ENCODE measurements around the gene SUN1.

DNA sequence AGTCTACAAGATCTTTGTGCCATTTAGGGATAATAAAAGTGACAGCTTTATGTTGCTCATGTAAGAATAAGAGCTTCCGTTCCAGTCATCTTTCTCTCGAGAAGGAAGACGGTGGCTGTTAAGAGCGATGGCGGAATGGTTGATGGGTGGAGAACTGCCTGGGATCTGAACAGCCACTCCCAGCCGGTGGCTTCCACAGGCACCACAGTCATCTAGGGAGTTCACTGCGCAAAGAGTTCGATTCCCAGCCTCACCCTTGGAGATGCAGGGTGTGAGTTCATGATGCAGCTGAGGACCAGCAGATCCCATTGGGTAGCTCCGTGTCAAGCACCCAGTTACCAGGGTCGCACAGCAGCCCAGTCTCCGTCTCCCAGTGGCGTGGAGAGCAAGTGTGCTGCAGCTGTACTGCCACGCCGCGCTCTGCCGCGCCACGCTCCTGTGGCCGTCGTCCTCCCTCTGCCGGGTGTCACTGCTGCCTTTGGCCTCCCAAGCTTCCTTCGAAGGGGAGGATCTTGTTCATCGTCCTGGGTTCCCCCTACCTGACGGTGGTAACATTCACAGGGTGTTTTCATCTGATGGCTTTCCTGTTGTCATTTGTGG is 7.8 kb downstream of the SUN1 start:
- no peak for TF ChIP-seq CTCF (conservative IDR thresholded peaks at IDR 0.05; ENCODE audit: low read depth in 2 of 2)
- no peak for TF ChIP-seq EZH2 (IDR thresholded peaks at IDR 0.05; ENCODE audit: low read depth, unreplicated experiment)
- no peak for TF ChIP-seq POLR2AphosphoS5 (IDR thresholded peaks at IDR 0.05; ENCODE audit: low read depth)
- TF ChIP-seq, protein P1, sequence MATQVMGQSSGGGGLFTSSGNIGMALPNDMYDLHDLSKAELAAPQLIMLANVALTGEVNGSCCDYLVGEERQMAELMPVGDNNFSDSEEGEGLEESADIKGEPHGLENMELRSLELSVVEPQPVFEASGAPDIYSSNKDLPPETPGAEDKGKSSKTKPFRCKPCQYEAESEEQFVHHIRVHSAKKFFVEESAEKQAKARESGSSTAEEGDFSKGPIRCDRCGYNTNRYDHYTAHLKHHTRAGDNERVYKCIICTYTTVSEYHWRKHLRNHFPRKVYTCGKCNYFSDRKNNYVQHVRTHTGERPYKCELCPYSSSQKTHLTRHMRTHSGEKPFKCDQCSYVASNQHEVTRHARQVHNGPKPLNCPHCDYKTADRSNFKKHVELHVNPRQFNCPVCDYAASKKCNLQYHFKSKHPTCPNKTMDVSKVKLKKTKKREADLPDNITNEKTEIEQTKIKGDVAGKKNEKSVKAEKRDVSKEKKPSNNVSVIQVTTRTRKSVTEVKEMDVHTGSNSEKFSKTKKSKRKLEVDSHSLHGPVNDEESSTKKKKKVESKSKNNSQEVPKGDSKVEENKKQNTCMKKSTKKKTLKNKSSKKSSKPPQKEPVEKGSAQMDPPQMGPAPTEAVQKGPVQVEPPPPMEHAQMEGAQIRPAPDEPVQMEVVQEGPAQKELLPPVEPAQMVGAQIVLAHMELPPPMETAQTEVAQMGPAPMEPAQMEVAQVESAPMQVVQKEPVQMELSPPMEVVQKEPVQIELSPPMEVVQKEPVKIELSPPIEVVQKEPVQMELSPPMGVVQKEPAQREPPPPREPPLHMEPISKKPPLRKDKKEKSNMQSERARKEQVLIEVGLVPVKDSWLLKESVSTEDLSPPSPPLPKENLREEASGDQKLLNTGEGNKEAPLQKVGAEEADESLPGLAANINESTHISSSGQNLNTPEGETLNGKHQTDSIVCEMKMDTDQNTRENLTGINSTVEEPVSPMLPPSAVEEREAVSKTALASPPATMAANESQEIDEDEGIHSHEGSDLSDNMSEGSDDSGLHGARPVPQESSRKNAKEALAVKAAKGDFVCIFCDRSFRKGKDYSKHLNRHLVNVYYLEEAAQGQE (IDR thresholded peaks at IDR 0.05; ENCODE audit: unreplicated experiment) = no peak

Measured in GM23338 (cell line).